HepG2 (cell line): ENCODE data around the gene RHOV. TPM values are rescaled to one million over a fixed set of nuclear protein-coding genes. Genes with fewer than 3 reads are reported as not detected.
A peak's percentile ranks its signal among the peaks of the same experiment; 100 is the strongest.

ENCODE experiments used
- ARID5B ChIP-seq: IDR thresholded peaks from 2 replicates; pipeline ENCODE4 v1.4.0; 2020; ENCODE audit warnings: mild to moderate bottlenecking, missing genetic modification reagents
- ATF7-NPFF ChIP-seq: sonication (generic); formaldehyde crosslinking; IDR thresholded peaks from 2 replicates; pipeline ENCODE4 v1.8.1; 2023; ENCODE audit warnings: mild to moderate bottlenecking, low read depth, missing genetic modification reagents, moderate library complexity
- BORCS8-MEF2B ChIP-seq: sonication (generic); formaldehyde crosslinking; IDR thresholded peaks from 2 replicates; pipeline ENCODE4 v1.8.0; 2022; ENCODE audit warnings: mild to moderate bottlenecking, missing genetic modification reagents
- CREB1 ChIP-seq, 2 experiments: fragments of 450-650 bp in 1 of 2; IDR thresholded peaks; 2 replicates each; pipeline ENCODE4 v1.6.1; 2016 to 2017; ENCODE audit warnings: control low read depth in 1 of 2, mild to moderate bottlenecking in 1 of 2, missing compliant biosample characterization in 1 of 2, missing genetic modification characterization in 1 of 2
- ERF ChIP-seq: IDR thresholded peaks from 2 replicates; pipeline ENCODE4 v1.6.1; 2018; ENCODE audit warnings: missing biosample characterization, missing genetic modification reagents
- GFI1 ChIP-seq: sonication (generic); formaldehyde crosslinking; IDR thresholded peaks from 2 replicates; pipeline ENCODE4 v1.5.0; 2020; ENCODE audit warnings: missing genetic modification reagents, mild to moderate bottlenecking, borderline replicate concordance
- KLF16 ChIP-seq, 2 experiments: sonication (generic) in 1 of 2; formaldehyde crosslinking in 1 of 2; IDR thresholded peaks; 2 replicates each; pipeline versions ENCODE4 v1.6.1 to v1.8.0; 2016 to 2023; ENCODE audit warnings: missing genetic modification reagents in 2 of 2, missing compliant biosample characterization in 1 of 2
- MAZ ChIP-seq, 2 experiments: sonication (generic) in 1 of 2; formaldehyde crosslinking in 1 of 2; IDR thresholded peaks; 2 replicates each; pipeline versions ENCODE4 v1.5.0 to v1.6.1; 2012 to 2020; ENCODE audit warnings: low read depth in 2 of 2, mild to moderate bottlenecking in 2 of 2, borderline replicate concordance in 1 of 2, improper control_type of control experiment in 1 of 2, low read length in 1 of 2, missing genetic modification reagents in 1 of 2, moderate library complexity in 1 of 2
- MEIS2 ChIP-seq: sonication (generic); formaldehyde crosslinking; IDR thresholded peaks from 2 replicates; pipeline ENCODE4 v1.9.0; 2021; ENCODE audit warnings: mild to moderate bottlenecking, missing genetic modification reagents
- PATZ1 ChIP-seq: sonication (generic); formaldehyde crosslinking; IDR thresholded peaks from 2 replicates; pipeline ENCODE4 v1.4.0; 2020; ENCODE audit warnings: missing genetic modification reagents
- RFXANK ChIP-seq: IDR thresholded peaks from 2 replicates; pipeline ENCODE4 v1.6.1; 2016
- THAP9 ChIP-seq: sonication (generic); formaldehyde crosslinking; IDR thresholded peaks from 2 replicates; pipeline ENCODE4; 2020; ENCODE audit warnings: missing genetic modification reagents, mild to moderate bottlenecking, borderline replicate concordance
- YEATS2 ChIP-seq: sonication (generic); formaldehyde crosslinking; IDR thresholded peaks from 2 replicates; pipeline ENCODE4 v1.4.0; 2020; ENCODE audit warnings: missing genetic modification reagents, borderline replicate concordance
- ZNF563 ChIP-seq: sonication (generic); formaldehyde crosslinking; IDR thresholded peaks from 2 replicates; pipeline ENCODE4 v1.8.0; 2022; ENCODE audit warnings: mild to moderate bottlenecking, moderate library complexity, missing genetic modification reagents
- ZNF576 ChIP-seq: sonication (generic); formaldehyde crosslinking; IDR thresholded peaks from 2 replicates; pipeline ENCODE4 v1.4.0; 2020; ENCODE audit warnings: mild to moderate bottlenecking, missing genetic modification reagents
- ZNF761 ChIP-seq: sonication (generic); formaldehyde crosslinking; conservative IDR thresholded peaks from 2 replicates; pipeline ENCODE4 v1.4.0; 2020; ENCODE audit warnings: mild to moderate bottlenecking, missing genetic modification reagents
- polyA plus RNA-seq, 8 experiments: library from polyadenylated mRNA; depleted of rRNA in 3 of 8; stranded (reverse) in 7 of 8; unstranded in 1 of 8; fragments of >200 nt; fragmentation: Illumina TruSeq in 4 of 8; extraction: Trizol in 4 of 8; gene quantifications; 2 replicates each; pipeline versions ENCODE4 v1.2.1 to v1.2.3, GENCODE V29; 2011 to 2016; ENCODE audit warnings: low read depth in 4 of 8, missing spikeins in 1 of 8, mixed read lengths in 1 of 8; ENCODE audit not compliant: insufficient read depth in 1 of 8
- total RNA-seq, 5 experiments: library from RNA; depleted of rRNA; stranded (reverse); fragments of >200 nt; fragmentation: Illumina TruSeq; extraction: Trizol; gene quantifications; 2 replicates each; pipeline ENCODE4 v1.2.3, GENCODE V29; 2016; ENCODE audit warnings: low read depth in 1 of 5

Gene RHOV
- total and polyA plus RNA-seq, 2 of the 13 experiments (the other 11 are each of a cell fraction or from before 2014, with no cell fraction given): 0.17 to 0.18 TPM

GRCh38 chr15:40893733-40894680 lies 20.0 kb upstream of the RHOV start, which contains the start of gene VPS18 (continued):
- 0 out of 2 replicates have a peak, but pooled peaks have one; percentile 43 for TF ChIP-seq ARID5B (CRISPR knock-in tag)
- TF ChIP-seq THAP9 (CRISPR knock-in tag): no peak
- TF ChIP-seq ZNF576: 0 out of 2 replicates have a peak, but pooled peaks have one; percentile 26
- 0 out of 2 replicates have a peak, but pooled peaks have one; percentile 21 for TF ChIP-seq MEIS2 (CRISPR knock-in tag)
- no peak for TF ChIP-seq RFXANK (CRISPR knock-in tag)
- peak; percentile 25; the same call in 1 of the 2 replicates for TF ChIP-seq ZNF563
- TF ChIP-seq PATZ1 (CRISPR knock-in tag): peak; percentile 78
- no peak for TF ChIP-seq ATF7-NPFF (CRISPR knock-in tag)
- 0 out of 2 replicates have a peak, but pooled peaks have one; percentile 59 for TF ChIP-seq GFI1 (CRISPR knock-in tag)
- TF ChIP-seq YEATS2: peak; percentile 71; the same call in 1 of the 2 replicates
- TF ChIP-seq KLF16 (CRISPR knock-in tag; IDR thresholded peaks at IDR 0.05): peak in 1 of 2 experiments; percentile 51; a peak in 1 of 4 replicates
- TF ChIP-seq BORCS8-MEF2B (CRISPR knock-in tag): peak; percentile 84; the same call in 1 of the 2 replicates
- peak; percentile 59; the same call in 1 of the 2 replicates for TF ChIP-seq ERF
- TF ChIP-seq MAZ (IDR thresholded peaks at IDR 0.05; ENCODE audit: borderline replicate concordance, low read depth, low read length): peak; percentile 76
- no peak for TF ChIP-seq MAZ (CRISPR knock-in tag; IDR thresholded peaks at IDR 0.05; ENCODE audit: low read depth)
- peak; percentile 93 for TF ChIP-seq CREB1 (IDR thresholded peaks at IDR 0.05)
- peak; percentile 96 for TF ChIP-seq CREB1 (CRISPR knock-in tag; IDR thresholded peaks at IDR 0.05)
- TF ChIP-seq ZNF761 (CRISPR knock-in tag): peak; percentile 74; the same call in 1 of the 2 replicates
